GM23338 (cell line): ENCODE measurements around the gene PPFIBP1.

ENCODE experiments used
- CTCF ChIP-seq, 2 experiments: fragments of 200-600 bp in 1 of 2; sonication (generic) in 1 of 2; conservative IDR thresholded peaks; 2 replicates each; pipeline versions ENCODE4 v1.5.1 to v1.6.1; 2016 to 2017; ENCODE audit warnings: antibody characterized with exemption in 2 of 2, low read depth in 2 of 2, mild to moderate bottlenecking in 2 of 2, moderate library complexity in 1 of 2
- REST ChIP-seq: IDR thresholded peaks from one replicate; pipeline ENCODE4 v1.6.1; 2018; ENCODE audit warnings: antibody characterized with exemption; ENCODE audit not compliant: unreplicated experiment
- ZNF331 ChIP-seq: fragments of 250-450 bp; sonication (Bioruptor Pico); IDR thresholded peaks from 2 replicates; pipeline ENCODE4 v1.5.0; 2020; ENCODE audit warnings: low read depth, mild to moderate bottlenecking, moderate library complexity

GRCh38 chr12:27539191-27539631 lies 15.2 kb downstream of the PPFIBP1 start:
- TF ChIP-seq ZNF331 (CRISPR knock-in tag) (no peak), CTCF (conservative IDR thresholded peaks at IDR 0.05; ENCODE audit: low read depth in 2 of 2) (no peak), REST (no peak)
